Astrocyte of the spinal cord (primary cell): Measurements from ENCODE around the gene FANCF.

ENCODE experiments used
- DNase-seq: peaks from one replicate; pipeline ENCODE4 v3.0.0; 2011; ENCODE audit warnings: low read depth, low spot score
- H3K4me3 ChIP-seq: 2 replicates; pipeline ENCODE4 v1.5.1; 2011; ENCODE audit warnings: low read depth, mild to moderate bottlenecking, low read length, moderate library complexity
- in situ Hi-C: cut with HindIII; loops from 2 replicates; pipeline ENCODE4 v1.10.0; 2017; ENCODE audit warnings: low sequenced_read_pairs
- TF ChIP-seq, protein P1 (sequence below): IDR thresholded peaks from 2 replicates; pipeline ENCODE4 v1.5.1; 2012; ENCODE audit warnings: low read depth, mild to moderate bottlenecking, low read length, inconsistent platforms

FANCF gene

GRCh38 chr11:22625448-22626287 is at the start of gene FANCF:
FANCF (minus strand) TSS chr11:22625823; CDS start chr11:22625810, 13 bp downstream.
- peak; percentile 99 for DNase-seq
- in situ Hi-C loops = no loop called here
- peak within 1 kb of the TSS; percentile 91 for H3K4me3 ChIP-seq
- TF ChIP-seq, protein P1, sequence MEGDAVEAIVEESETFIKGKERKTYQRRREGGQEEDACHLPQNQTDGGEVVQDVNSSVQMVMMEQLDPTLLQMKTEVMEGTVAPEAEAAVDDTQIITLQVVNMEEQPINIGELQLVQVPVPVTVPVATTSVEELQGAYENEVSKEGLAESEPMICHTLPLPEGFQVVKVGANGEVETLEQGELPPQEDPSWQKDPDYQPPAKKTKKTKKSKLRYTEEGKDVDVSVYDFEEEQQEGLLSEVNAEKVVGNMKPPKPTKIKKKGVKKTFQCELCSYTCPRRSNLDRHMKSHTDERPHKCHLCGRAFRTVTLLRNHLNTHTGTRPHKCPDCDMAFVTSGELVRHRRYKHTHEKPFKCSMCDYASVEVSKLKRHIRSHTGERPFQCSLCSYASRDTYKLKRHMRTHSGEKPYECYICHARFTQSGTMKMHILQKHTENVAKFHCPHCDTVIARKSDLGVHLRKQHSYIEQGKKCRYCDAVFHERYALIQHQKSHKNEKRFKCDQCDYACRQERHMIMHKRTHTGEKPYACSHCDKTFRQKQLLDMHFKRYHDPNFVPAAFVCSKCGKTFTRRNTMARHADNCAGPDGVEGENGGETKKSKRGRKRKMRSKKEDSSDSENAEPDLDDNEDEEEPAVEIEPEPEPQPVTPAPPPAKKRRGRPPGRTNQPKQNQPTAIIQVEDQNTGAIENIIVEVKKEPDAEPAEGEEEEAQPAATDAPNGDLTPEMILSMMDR = no peak

DNA sequence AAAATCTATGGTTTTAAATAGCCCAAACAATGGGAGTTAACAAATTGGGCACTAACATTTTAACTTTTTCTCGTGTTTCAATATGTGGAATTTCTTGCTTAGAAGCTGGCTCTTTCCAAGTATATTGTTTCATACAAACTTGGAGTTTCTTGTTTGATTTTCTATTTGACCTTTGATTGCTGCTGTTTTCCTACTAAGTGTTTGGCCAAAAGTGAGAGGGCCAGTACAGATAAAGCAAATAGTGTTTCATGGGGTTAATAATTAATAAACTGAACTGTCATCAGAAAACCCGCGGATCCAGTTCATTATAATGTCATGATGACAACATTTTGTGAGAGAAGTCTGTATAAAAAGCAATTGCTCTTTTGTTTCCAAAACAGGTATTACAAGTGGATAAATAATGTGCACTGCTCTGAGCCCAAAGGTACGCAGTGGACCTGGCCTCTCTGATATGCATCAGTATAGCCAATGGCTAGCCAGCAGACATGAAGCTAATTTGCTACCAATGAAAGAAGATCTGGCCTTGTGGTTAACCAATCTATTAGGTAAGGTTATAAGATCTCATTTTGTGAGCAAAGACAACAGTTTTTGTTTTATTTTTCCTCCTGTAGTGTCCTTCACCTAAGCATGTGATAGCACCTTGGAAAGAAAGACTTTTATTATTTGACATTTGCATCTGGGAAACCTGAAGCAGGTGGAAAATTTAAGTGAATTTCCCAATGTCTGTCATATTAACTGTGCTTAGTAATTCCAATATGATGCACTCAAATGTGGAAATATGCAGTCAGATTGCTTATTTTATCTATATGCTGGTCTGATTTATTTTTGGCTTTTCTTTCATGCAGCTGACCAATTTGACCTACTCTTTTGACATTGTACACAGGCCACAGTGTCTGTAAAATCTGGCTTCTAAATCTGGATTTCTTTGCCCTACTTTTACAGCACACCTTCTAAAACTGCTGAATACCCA is 49.1 kb upstream of the FANCF start:
- no peak overlapping the region for H3K4me3 ChIP-seq
- in situ Hi-C loops = no loop called here
- TF ChIP-seq, protein P1 = no peak
- no peak for DNase-seq

DNA sequence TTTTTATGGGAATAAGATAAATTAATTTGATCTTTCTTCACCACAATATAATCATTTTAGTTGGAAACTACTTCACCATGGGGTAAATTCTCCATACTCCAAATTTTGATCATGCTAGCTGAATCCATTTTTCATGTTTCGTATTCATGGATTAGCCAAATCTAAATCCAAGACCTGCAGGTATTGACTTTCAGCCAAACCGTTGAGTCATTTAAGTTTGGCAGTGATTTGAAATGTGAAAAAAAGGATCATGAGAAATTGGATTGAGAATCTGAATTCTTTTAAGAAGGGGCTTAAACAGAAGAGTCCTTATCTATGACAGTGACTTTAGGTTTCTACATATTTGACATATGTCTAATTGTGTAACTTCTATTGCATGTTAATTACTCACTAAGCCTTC is 46.1 kb upstream of the FANCF start:
- TF ChIP-seq, protein P1 = no peak
- in situ Hi-C loops = no loop called here
- DNase-seq = peak; percentile 12
- no peak overlapping the region for H3K4me3 ChIP-seq

GRCh38 chr11:22670830-22671229 is 45.2 kb upstream of the FANCF start:
- TF ChIP-seq, protein P1 = peak; percentile 15
- no peak for DNase-seq
- no peak overlapping the region for H3K4me3 ChIP-seq
- in situ Hi-C loops = no loop called here

GRCh38 chr11:22669368-22669767 is 43.7 kb upstream of the FANCF start:
- no peak overlapping the region for H3K4me3 ChIP-seq
- DNase-seq = no peak
- TF ChIP-seq, protein P1 = no peak
- in situ Hi-C loops = no loop called here

- H3K4me3 ChIP-seq = no peak overlapping the region
- in situ Hi-C loops = no loop called here
- TF ChIP-seq, protein P1 = no peak
- no peak for DNase-seq
Observed at GRCh38 chr11:22668005-22668796, 42.6 kb upstream of the FANCF start.
